ENCODE measurements around the gene ACKR3. TPM values are rescaled to one million over a fixed set of nuclear protein-coding genes. Genes with fewer than 3 reads are reported as not detected.

Gene ACKR3
- polyA plus RNA-seq, 1 donor from 2014 or later = 1.7 TPM

DNA sequence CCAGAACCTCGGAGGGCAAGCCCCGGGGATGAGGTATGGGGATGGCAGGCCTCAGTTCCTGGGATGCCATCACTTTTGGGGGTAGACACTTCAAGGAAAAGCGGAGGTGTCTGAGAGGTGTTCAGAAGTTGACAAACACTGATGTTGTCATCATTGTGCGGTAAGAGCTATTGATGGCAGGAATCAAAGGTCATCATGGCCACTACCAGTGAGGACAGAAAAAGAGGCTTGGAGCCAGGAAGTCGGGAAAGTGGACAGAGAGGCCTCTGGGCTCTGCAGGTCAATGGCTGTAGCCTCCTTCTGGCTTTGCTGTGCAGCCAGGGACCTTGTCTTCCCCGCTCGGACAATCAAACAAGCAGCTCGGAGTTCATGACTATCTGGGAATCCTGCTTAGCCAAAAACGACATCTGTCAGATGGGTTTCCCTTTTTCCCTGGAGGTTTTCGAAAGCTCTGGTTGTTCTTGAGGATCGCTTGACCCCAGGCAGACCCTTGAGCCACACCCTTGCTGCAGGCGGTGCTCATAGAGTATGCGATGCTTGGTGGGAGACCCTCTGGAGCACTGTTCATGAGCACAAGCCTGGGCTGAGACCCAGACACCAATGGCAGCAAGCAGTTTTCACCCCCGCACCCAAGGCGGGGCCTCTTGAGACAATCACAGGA is 19.4 kb downstream of the ACKR3 start:
- Histone ChIP-seq H3K36me3 (ENCODE audit: insufficient read depth, low read length) (no peaks in the 10 kb centered on the region), H3K4me3 (ENCODE audit: low read length) (no peak overlapping the region), H4K20me1 (ENCODE audit: insufficient read depth) (no peaks in the 10 kb centered on the region), H3K27me3 (ENCODE audit: insufficient read depth, low read depth, low read length) (no peaks in the 10 kb centered on the region), H3F3A (ENCODE audit: insufficient read depth, low read length, poor library complexity, severe bottlenecking) (no peaks in the 10 kb centered on the region), H3K9me2 (ENCODE audit: insufficient read depth, low read length) (no peaks in the 10 kb centered on the region), H2AFZ (ENCODE audit: low read depth, low read length) (no peak overlapping the region), H3K27ac (ENCODE audit: low read length) (no peak overlapping the region), H3K9ac (ENCODE audit: low read length) (no peak overlapping the region), H3K9me3 (ENCODE audit: low read length) (no peaks in the 10 kb centered on the region), H3K4me2 (ENCODE audit: low read length) (no peak overlapping the region), H3K79me2 (replicated peaks; ENCODE audit: insufficient read depth, low read length) (no peaks in the 10 kb centered on the region)
- TF ChIP-seq POLR2AphosphoS5 (IDR thresholded peaks at IDR 0.05) (no peak), EP300 (conservative IDR thresholded peaks at IDR 0.05; ENCODE audit: poor library complexity, severe bottlenecking) (no peak), RAD21 (conservative IDR thresholded peaks at IDR 0.05) (no peak)
- TF ChIP-seq, protein P1, sequence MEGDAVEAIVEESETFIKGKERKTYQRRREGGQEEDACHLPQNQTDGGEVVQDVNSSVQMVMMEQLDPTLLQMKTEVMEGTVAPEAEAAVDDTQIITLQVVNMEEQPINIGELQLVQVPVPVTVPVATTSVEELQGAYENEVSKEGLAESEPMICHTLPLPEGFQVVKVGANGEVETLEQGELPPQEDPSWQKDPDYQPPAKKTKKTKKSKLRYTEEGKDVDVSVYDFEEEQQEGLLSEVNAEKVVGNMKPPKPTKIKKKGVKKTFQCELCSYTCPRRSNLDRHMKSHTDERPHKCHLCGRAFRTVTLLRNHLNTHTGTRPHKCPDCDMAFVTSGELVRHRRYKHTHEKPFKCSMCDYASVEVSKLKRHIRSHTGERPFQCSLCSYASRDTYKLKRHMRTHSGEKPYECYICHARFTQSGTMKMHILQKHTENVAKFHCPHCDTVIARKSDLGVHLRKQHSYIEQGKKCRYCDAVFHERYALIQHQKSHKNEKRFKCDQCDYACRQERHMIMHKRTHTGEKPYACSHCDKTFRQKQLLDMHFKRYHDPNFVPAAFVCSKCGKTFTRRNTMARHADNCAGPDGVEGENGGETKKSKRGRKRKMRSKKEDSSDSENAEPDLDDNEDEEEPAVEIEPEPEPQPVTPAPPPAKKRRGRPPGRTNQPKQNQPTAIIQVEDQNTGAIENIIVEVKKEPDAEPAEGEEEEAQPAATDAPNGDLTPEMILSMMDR (IDR thresholded peaks at IDR 0.05; ENCODE audit: poor library complexity, severe bottlenecking) = no peak

DNA sequence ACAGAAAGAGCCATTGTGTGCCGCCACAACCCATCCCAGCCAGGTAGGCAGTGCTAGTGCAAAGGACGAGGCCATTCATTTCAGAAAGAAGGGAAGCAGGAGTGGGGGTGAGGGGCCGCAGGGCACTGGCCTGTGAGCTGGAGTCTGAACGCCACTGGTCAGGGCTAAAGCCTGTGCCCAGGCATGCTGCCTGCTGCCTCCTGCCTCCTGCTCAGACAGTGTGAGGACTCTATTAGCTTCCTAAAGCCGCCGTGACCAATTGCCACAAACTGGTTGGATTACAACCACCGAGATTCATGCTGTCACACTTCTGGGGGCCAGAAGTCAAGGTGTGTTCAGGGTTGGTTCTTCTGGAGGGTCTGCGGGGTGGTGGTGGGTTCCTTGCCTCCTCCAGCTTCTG is 21.2 kb downstream of the ACKR3 start:
- no peak for TF ChIP-seq RAD21 (conservative IDR thresholded peaks at IDR 0.05)
- no peak for TF ChIP-seq EZH2 (IDR thresholded peaks at IDR 0.05; ENCODE audit: borderline replicate concordance, insufficient read depth, low read length, poor library complexity, severe bottlenecking)
- TF ChIP-seq EP300 (conservative IDR thresholded peaks at IDR 0.05; ENCODE audit: poor library complexity, severe bottlenecking) = no peak
- TF ChIP-seq, protein P1 (IDR thresholded peaks at IDR 0.05; ENCODE audit: poor library complexity, severe bottlenecking) = no peak
- no peak for TF ChIP-seq POLR2AphosphoS5 (IDR thresholded peaks at IDR 0.05)
- TF ChIP-seq SMC3 (conservative IDR thresholded peaks at IDR 0.05; ENCODE audit: poor library complexity) = no peak
- TF ChIP-seq, protein P2, sequence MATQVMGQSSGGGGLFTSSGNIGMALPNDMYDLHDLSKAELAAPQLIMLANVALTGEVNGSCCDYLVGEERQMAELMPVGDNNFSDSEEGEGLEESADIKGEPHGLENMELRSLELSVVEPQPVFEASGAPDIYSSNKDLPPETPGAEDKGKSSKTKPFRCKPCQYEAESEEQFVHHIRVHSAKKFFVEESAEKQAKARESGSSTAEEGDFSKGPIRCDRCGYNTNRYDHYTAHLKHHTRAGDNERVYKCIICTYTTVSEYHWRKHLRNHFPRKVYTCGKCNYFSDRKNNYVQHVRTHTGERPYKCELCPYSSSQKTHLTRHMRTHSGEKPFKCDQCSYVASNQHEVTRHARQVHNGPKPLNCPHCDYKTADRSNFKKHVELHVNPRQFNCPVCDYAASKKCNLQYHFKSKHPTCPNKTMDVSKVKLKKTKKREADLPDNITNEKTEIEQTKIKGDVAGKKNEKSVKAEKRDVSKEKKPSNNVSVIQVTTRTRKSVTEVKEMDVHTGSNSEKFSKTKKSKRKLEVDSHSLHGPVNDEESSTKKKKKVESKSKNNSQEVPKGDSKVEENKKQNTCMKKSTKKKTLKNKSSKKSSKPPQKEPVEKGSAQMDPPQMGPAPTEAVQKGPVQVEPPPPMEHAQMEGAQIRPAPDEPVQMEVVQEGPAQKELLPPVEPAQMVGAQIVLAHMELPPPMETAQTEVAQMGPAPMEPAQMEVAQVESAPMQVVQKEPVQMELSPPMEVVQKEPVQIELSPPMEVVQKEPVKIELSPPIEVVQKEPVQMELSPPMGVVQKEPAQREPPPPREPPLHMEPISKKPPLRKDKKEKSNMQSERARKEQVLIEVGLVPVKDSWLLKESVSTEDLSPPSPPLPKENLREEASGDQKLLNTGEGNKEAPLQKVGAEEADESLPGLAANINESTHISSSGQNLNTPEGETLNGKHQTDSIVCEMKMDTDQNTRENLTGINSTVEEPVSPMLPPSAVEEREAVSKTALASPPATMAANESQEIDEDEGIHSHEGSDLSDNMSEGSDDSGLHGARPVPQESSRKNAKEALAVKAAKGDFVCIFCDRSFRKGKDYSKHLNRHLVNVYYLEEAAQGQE (IDR thresholded peaks at IDR 0.05; ENCODE audit: borderline replicate concordance) = no peak
- no peak for TF ChIP-seq TAF1 (IDR thresholded peaks at IDR 0.05; ENCODE audit: low read depth)
- no peak for TF ChIP-seq MXI1 (conservative IDR thresholded peaks at IDR 0.05; ENCODE audit: poor library complexity, severe bottlenecking)
- Histone ChIP-seq H4K20me1 (ENCODE audit: insufficient read depth) (no peaks in the 10 kb centered on the region), H3K9me2 (ENCODE audit: insufficient read depth, low read length) (no peaks in the 10 kb centered on the region), H3K9me3 (ENCODE audit: low read length) (no peaks in the 10 kb centered on the region), H3K27ac (ENCODE audit: low read length) (no peak overlapping the region), H3K4me3 (ENCODE audit: low read length) (no peak overlapping the region), H3K4me2 (ENCODE audit: low read length) (no peak overlapping the region), H3K9ac (ENCODE audit: low read length) (no peak overlapping the region), H3K36me3 (ENCODE audit: insufficient read depth, low read length) (no peaks in the 10 kb centered on the region), H2AFZ (ENCODE audit: low read depth, low read length) (no peak overlapping the region), H3K27me3 (ENCODE audit: insufficient read depth, low read depth, low read length) (no peaks in the 10 kb centered on the region), H3F3A (ENCODE audit: insufficient read depth, low read length, poor library complexity, severe bottlenecking) (no peaks in the 10 kb centered on the region), H3K79me2 (replicated peaks; ENCODE audit: insufficient read depth, low read length) (no peaks in the 10 kb centered on the region)
